Left lung (tissue), 10 donors: ENCODE data around the gene FOXN1. TPM values are rescaled to one million over a fixed set of nuclear protein-coding genes. Genes with fewer than 3 reads are reported as not detected.
A peak's percentile ranks its signal among the peaks of the same experiment; 100 is the strongest.

Experiments
- ATAC-seq: fragments of 200-7000 bp; cut with Tn5 transposase; one replicate; pipeline ENCODE4 v1.9.1; 2020; ENCODE audit warnings: moderate library complexity
- DNase-seq, 4 donors: peaks; one replicate each; pipeline ENCODE4 v3.0.0-alpha.2; 2013 to 2020
- H3K27ac ChIP-seq, 2 donors: fragments of 200-600 bp; sonication (generic) in 1 of 2; one replicate each; pipeline versions ENCODE4 v1.5.0 to v1.8.0; 2020 to 2021
- H3K27me3 ChIP-seq, 2 donors: fragments of 200-600 bp; sonication (generic) in 1 of 2; one replicate each; pipeline versions ENCODE4 v1.5.0 to v1.8.0; 2020 to 2021
- H3K36me3 ChIP-seq, 2 donors: fragments of 200-600 bp; sonication (generic) in 1 of 2; one replicate each; pipeline versions ENCODE4 v1.5.0 to v1.8.0; 2020 to 2021
- H3K4me1 ChIP-seq, 2 donors: fragments of 200-600 bp; one replicate each; pipeline ENCODE4 v1.8.0; 2021
- H3K4me3 ChIP-seq, 2 donors: fragments of 200-600 bp; sonication (generic) in 1 of 2; one replicate each; pipeline versions ENCODE4 v1.5.0 to v1.8.0; 2020 to 2021; ENCODE audit warnings: mild to moderate bottlenecking in 1 of 2
- H3K9me3 ChIP-seq, 2 donors: fragments of 200-600 bp; sonication (generic) in 1 of 2; one replicate each; pipeline versions ENCODE4 v1.5.0 to v1.8.0; 2020 to 2021
- intact Hi-C, 2 donors: fragments of 100-400 bp; cut with DNase I; formaldehyde crosslinking; loops; one replicate each; pipeline versions ENCODE4 v1.11.2 to v1.14.2; 2022
- polyA plus RNA-seq, 6 donors: library from polyadenylated mRNA; unstranded; fragments of 120-200 nt; gene quantifications; one replicate each; pipeline ENCODE4 v1.2.1, GENCODE V29; 2013; ENCODE audit not compliant: insufficient read length in 6 of 6
- total RNA-seq, 2 donors: library from RNA; stranded (reverse); fragmentation: NEBNext Ultra II Directional; extraction: Animal tissue kit (Norgen Biotek cat#: 25700); gene quantifications; one replicate each; pipeline ENCODE4 v1.2.1, GENCODE V29; 2021
- TF ChIP-seq, protein P1 (sequence below), 2 donors: fragments of 200-600 bp; sonication (generic) in 1 of 2; IDR thresholded peaks; one replicate each; pipeline versions ENCODE4 v1.5.0 to v1.8.0; 2021; ENCODE audit warnings: antibody characterized with exemption in 2 of 2
- donor health status: DM: no; HTN: yes; CAD: no.
- donor health status: DM: no; HTN: no; CAD: no.

The FOXN1 gene
- total and polyA plus RNA-seq, 8 donors, result 0.06 to 0.29 (median 0.18) TPM

GRCh38 chr17:28497931-28498330, 8.2 kb upstream of the FOXN1 start:
- no peak overlapping the region for H3K27ac ChIP-seq
- H3K27me3 ChIP-seq, result peaks cover 0 to 25% of the 10 kb centered on the region in 2 donors
- TF ChIP-seq, protein P1, sequence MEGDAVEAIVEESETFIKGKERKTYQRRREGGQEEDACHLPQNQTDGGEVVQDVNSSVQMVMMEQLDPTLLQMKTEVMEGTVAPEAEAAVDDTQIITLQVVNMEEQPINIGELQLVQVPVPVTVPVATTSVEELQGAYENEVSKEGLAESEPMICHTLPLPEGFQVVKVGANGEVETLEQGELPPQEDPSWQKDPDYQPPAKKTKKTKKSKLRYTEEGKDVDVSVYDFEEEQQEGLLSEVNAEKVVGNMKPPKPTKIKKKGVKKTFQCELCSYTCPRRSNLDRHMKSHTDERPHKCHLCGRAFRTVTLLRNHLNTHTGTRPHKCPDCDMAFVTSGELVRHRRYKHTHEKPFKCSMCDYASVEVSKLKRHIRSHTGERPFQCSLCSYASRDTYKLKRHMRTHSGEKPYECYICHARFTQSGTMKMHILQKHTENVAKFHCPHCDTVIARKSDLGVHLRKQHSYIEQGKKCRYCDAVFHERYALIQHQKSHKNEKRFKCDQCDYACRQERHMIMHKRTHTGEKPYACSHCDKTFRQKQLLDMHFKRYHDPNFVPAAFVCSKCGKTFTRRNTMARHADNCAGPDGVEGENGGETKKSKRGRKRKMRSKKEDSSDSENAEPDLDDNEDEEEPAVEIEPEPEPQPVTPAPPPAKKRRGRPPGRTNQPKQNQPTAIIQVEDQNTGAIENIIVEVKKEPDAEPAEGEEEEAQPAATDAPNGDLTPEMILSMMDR (IDR thresholded peaks at IDR 0.05), result no peak
- intact Hi-C loops, result loop anchor here (5.0 kb wide), 2 partner anchors 39 to 54 kb away; partner anchors contain the start of gene UNC119 (in 1 of the 2)
- H3K9me3 ChIP-seq, result no peaks in the 10 kb centered on the region
- peak in 1 of 4 donors; percentile 74 for DNase-seq
- no peak overlapping the region for H3K4me3 ChIP-seq
- H3K4me1 ChIP-seq, result no peaks in the 10 kb centered on the region
- no peaks in the 10 kb centered on the region for H3K36me3 ChIP-seq
- ATAC-seq, result peak; percentile 31

GRCh38 chr17:28498652-28499363, 7.3 kb upstream of the FOXN1 start:
- Histone ChIP-seq H3K27me3 (peaks cover 0 to 16% of the 10 kb centered on the region in 2 donors), H3K4me1 (no peaks in the 10 kb centered on the region), H3K4me3 (no peak overlapping the region), H3K27ac (no peak overlapping the region), H3K9me3 (no peaks in the 10 kb centered on the region), H3K36me3 (no peaks in the 10 kb centered on the region)
- ATAC-seq, result no peak
- intact Hi-C loops, result loop anchor here (5.0 kb wide), 2 partner anchors 38 to 53 kb away; partner anchors contain the start of gene UNC119 (in 1 of the 2)
- DNase-seq, result no peak
- TF ChIP-seq, protein P1 (IDR thresholded peaks at IDR 0.05), result no peak

GRCh38 chr17:28499364-28499664, 6.8 kb upstream of the FOXN1 start:
- no peaks in the 10 kb centered on the region for H3K9me3 ChIP-seq
- no peak overlapping the region for H3K4me3 ChIP-seq
- H3K27ac ChIP-seq, result no peak overlapping the region
- TF ChIP-seq, protein P1 (IDR thresholded peaks at IDR 0.05), result no peak
- H3K4me1 ChIP-seq, result no peaks in the 10 kb centered on the region
- no peak for ATAC-seq
- peaks cover 0 to 11% of the 10 kb centered on the region in 2 donors for H3K27me3 ChIP-seq
- no peaks in the 10 kb centered on the region for H3K36me3 ChIP-seq
- intact Hi-C loops, result loop anchor here (5.0 kb wide), 2 partner anchors 38 to 53 kb away; partner anchors contain the start of gene UNC119 (in 1 of the 2)
- no peak for DNase-seq

GRCh38 chr17:28499684-28500357, 6.3 kb upstream of the FOXN1 start:
- Histone ChIP-seq H3K36me3 (no peaks in the 10 kb centered on the region), H3K4me1 (no peaks in the 10 kb centered on the region), H3K27ac (no peak overlapping the region), H3K27me3 (peaks cover 0 to 9% of the 10 kb centered on the region in 2 donors), H3K4me3 (no peak overlapping the region), H3K9me3 (no peaks in the 10 kb centered on the region)
- TF ChIP-seq, protein P1 (IDR thresholded peaks at IDR 0.05), result no peak
- intact Hi-C loops, result loop anchor here (5.0 kb wide), 2 partner anchors 37 to 52 kb away; partner anchors contain the start of gene UNC119 (in 1 of the 2)
- ATAC-seq (no peak), DNase-seq (no peak)

DNA sequence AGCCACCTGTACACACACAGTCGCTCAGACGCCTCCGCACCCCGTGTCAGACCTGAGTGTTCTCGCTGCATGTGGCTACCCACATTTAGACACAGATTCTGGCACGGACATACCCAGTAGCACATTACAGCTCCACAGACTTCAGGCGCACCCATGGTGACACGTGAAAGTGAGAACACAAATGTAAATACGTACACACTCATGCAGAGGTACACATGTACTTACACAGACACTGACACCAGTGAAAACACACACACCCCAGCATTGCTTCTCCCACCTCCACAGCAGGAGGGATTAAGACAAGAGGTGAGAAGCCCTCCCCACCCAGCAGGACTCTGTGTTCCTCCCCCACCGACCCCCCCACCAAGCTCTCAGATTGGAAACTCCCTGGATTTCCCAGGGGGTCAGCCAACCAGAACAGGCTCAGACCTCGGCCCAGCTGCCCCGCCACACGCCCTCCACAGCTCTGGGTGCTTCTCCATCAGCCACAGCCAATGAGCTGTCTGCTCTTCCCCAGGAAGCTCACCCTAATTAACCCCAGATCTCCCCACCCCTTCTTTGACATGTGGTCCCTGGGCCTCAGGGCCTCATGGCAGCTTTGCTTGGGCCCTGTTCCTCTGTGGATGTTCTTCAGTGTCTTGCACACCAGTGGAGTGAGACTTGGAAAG, 5.3 kb upstream of the FOXN1 start:
- no peak overlapping the region for H3K27ac ChIP-seq
- no peaks in the 10 kb centered on the region for H3K9me3 ChIP-seq
- no peaks in the 10 kb centered on the region for H3K36me3 ChIP-seq
- H3K27me3 ChIP-seq, result peaks cover 0 to 8% of the 10 kb centered on the region in 2 donors
- TF ChIP-seq, protein P1 (IDR thresholded peaks at IDR 0.05), result no peak
- no peaks in the 10 kb centered on the region for H3K4me1 ChIP-seq
- H3K4me3 ChIP-seq, result no peak overlapping the region
- intact Hi-C loops, result no loop called here
- DNase-seq, result no peak
- no peak for ATAC-seq
